ENCODE measurements around the gene NPTX1. TPM values are rescaled to one million over a fixed set of nuclear protein-coding genes. Genes with fewer than 3 reads are reported as not detected.

The NPTX1 gene
- total RNA-seq, 4 donors from 2014 or later = not detected

DNA sequence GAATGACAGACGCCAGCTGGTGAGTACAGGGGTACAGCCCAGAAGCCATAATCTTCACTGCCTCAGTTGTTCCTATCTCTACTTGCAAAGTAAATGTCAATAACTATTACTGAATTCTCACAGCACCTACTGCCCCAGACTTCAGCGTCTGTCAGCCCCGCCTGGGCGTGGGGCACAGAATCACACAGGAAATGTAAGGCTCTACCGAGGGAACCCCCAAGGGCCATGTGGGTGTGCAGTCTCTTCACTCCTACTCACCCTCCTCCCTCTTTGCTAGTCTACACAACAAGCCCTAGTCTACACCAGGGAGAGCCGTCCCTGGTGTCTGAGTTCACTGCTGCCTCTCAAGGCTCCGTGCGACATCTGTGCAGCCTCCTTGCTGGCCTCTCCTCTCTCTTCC is 4.5 kb downstream of the NPTX1 start:
- TF ChIP-seq, protein P1, sequence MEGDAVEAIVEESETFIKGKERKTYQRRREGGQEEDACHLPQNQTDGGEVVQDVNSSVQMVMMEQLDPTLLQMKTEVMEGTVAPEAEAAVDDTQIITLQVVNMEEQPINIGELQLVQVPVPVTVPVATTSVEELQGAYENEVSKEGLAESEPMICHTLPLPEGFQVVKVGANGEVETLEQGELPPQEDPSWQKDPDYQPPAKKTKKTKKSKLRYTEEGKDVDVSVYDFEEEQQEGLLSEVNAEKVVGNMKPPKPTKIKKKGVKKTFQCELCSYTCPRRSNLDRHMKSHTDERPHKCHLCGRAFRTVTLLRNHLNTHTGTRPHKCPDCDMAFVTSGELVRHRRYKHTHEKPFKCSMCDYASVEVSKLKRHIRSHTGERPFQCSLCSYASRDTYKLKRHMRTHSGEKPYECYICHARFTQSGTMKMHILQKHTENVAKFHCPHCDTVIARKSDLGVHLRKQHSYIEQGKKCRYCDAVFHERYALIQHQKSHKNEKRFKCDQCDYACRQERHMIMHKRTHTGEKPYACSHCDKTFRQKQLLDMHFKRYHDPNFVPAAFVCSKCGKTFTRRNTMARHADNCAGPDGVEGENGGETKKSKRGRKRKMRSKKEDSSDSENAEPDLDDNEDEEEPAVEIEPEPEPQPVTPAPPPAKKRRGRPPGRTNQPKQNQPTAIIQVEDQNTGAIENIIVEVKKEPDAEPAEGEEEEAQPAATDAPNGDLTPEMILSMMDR (IDR thresholded peaks at IDR 0.05; ENCODE audit: low read depth) = no peak

DNA sequence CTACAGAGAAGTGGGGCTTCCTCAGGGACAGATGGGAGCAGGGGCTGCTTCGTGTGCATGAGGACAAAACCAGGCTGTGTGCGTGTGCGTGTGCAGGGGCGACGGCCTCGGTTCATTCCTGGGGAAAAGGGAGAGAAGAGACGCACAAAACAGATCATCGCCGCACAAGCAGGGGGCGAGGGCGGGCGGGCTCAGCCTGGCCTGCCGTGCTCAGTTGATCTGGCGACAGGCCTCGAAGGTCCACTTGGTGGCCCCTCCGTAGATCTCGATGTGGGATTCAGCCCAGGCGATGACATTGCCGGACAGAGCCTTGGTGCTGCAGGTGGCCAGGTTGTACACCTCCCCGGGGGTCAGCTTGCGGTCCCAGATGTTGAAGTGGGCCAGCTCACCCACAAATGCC is 5.8 kb downstream of the NPTX1 start:
- TF ChIP-seq, protein P1 (IDR thresholded peaks at IDR 0.05; ENCODE audit: low read depth) = no peak

DNA sequence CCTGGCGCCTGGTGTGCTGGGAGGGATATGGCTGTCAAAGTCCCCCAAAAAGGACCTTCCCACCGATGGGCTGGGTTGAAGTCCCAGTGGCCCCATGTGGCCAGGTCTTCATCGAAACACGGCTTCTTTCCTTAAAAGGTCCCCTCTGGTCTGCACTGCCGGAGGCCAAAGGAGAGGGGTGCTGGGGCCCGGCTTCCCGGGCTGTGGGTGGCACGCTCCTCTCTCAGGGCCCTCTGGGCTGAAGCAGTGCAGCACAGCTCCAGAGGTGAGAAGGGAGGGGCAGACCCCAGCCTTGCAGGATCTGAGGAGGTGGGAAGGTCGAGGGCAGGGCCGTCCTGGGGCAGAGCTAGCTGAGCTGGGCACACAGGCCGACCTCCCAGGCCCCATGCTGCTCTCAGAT is 6.7 kb downstream of the NPTX1 start:
- TF ChIP-seq, protein P1 (IDR thresholded peaks at IDR 0.05; ENCODE audit: low read depth) = no peak

DNA sequence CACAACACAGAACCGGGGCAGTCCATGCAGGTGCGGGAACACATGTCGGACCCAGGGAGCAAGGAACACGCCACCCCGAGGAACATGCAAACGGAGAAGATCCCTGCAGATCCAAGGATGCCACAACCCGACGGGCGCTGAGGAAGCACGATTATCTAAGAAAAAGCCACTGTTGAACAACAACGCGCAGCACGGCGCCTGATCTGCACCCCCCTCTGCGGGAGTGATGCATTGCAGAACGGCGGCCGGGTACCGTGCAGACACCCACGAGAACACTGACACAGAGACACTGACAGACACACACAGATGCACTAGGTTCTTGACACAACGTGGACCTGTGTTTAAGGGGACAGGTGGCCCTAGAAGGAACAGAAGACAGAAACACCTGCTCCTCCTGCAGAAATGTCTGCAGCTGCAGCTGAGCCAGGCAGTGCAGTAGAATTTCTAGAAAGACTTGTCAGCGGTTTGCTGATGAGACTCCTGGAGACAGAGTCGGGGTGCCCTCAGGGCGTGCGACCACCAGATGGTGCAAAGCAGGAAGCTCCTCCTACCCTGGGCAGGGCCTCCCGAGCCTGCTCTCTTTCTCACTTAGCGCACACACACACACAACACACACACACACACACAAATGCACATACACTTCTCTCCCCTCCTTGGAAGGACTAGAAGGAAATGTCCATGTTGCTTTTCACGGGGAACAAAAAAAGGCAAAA is 7.5 kb downstream of the NPTX1 start:
- TF ChIP-seq, protein P1 (IDR thresholded peaks at IDR 0.05; ENCODE audit: low read depth) = no peak

DNA sequence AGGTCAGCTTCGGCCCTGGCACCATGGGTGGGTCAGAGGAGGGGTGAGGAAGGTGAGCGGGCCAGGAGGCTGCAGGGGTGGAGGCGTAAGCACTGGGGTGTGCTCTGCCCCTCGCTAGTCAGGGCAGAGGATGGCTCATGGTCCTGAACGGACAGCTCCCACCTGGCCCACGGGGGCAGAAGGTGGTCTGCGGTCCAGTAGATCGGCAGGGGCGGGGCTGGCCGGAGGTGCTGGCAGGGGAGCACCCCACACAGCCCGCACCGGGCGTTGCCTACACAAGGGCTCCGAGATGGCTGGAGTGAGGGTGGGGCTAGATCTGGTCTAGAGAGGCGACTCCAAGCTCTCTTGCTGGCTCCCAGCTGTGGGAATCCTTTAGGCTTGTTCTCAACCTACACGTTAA is 8.2 kb downstream of the NPTX1 start:
- TF ChIP-seq, protein P1 (IDR thresholded peaks at IDR 0.05; ENCODE audit: low read depth) = no peak

DNA sequence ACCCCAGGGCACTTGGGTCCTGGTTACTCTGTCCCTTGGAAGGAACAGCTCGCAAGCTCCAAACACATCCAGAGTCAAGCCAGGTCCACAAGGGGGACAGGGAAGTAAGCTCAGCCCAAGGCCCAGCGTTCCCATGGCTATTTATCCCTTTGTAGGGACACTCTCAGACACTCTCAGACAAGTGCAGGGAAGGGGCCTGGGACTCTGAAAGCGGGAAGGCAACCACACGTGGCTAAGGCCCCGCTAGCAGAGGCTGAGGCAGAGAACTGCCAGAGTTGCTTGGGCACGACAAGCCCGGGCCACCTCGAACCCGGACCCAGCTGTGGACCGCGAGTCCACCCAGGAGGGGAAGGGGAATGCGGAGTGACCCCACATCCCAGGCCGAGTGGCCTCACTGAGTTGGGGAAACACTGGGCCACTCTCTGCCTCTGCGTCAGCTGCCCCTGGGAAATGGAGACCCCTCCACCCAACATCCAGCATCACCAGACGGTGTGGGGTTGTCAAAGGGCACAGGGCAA is 10.2 kb downstream of the NPTX1 start:
- TF ChIP-seq, protein P1 (IDR thresholded peaks at IDR 0.05; ENCODE audit: low read depth) = no peak

DNA sequence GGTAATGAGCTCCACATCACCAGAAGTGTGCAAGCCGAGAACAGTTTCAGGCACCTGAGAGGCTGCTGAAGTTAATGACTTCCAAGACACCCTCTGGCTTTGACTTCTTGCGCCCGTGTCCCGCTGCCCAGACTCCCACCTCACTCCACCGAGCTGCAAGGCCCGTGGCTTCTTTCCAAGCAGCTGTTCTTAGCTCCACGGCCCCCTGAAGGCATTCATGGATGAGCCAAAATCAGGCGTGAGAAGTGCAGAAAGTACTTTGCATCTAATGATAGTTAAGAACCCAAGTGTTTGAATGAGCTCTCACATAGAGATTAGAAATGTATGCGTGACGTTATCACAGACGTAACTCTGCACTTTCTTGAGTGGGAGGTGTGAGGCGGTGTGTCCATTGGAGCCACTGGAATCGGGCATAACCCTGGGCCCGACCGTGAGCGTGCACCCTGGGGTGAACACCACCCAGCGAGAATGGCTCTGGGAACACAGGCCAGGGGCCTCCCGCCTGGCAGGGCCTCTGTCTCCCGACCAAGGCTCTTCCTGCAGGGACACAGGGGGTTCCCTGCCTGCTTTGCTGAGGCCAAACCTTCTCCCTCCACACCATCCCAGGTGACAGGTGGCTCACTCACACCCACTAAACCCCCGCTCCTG is 11.0 kb downstream of the NPTX1 start:
- TF ChIP-seq, protein P1 (IDR thresholded peaks at IDR 0.05; ENCODE audit: low read depth) = no peak
